Gastroesophageal sphincter (tissue), 3 donors: ENCODE measurements around the gene RAD51B.

Experiments
- CTCF ChIP-seq, 4 experiments: fragments of 200-600 bp in 2 of 4; fragments of 450-650 bp in 2 of 4; sonication (generic) in 1 of 4; IDR thresholded peaks; one replicate each; pipeline ENCODE4 v1.5.1; 2017 to 2019; ENCODE audit warnings: antibody characterized with exemption in 4 of 4, mild to moderate bottlenecking in 2 of 4, moderate library complexity in 2 of 4
- EP300 ChIP-seq: sonication (generic); formaldehyde crosslinking; IDR thresholded peaks from one replicate; pipeline ENCODE4 v1.6.1; 2017; ENCODE audit warnings: antibody characterized with exemption, mild to moderate bottlenecking
- POLR2A ChIP-seq, 2 donors: fragments of 450-650 bp; IDR thresholded peaks; one replicate each; pipeline ENCODE4 v1.6.1; 2017; ENCODE audit warnings: antibody characterized with exemption in 2 of 2, mild to moderate bottlenecking in 2 of 2, moderate library complexity in 1 of 2
- POLR2AphosphoS5 ChIP-seq: sonication (generic); formaldehyde crosslinking; IDR thresholded peaks from one replicate; pipeline ENCODE4 v1.6.1; 2017; ENCODE audit warnings: antibody characterized with exemption

DNA sequence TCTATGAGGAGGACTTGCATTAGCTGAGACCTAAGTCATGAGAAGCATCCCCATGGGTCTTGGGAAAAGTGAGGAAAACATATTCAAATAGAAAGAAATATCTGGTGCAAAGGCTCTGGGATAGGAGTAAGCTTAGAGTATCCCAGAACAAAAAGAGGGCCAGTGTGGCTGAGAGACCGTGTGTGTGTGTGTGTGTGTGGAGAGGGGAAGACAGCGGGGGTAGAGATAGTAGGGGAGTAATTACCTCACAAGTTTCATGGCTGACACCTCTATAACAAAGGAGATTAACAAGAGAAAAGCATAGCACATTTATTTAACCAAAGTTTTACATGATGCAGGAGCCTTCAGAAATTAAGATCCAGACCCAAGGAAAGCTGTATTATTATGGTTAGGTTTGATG is 440.5 kb downstream of the RAD51B start:
- no peak for TF ChIP-seq POLR2AphosphoS5
- no peak for TF ChIP-seq CTCF (IDR thresholded peaks at IDR 0.05)
- no peak for TF ChIP-seq POLR2A (IDR thresholded peaks at IDR 0.05)
- TF ChIP-seq EP300: no peak
